Fibroblast of skin of scalp (primary cell): ENCODE data around the gene MMP24.
"Not testable (repeated sequence)": the region's sequence is repeated elsewhere in the genome, so short reads cannot be mapped to it uniquely, and the experiment has no call there.

Experiments used
- DNase-seq: peaks from one replicate; pipeline ENCODE4 v3.0.0-alpha.2; 2013

MMP24 gene

DNA sequence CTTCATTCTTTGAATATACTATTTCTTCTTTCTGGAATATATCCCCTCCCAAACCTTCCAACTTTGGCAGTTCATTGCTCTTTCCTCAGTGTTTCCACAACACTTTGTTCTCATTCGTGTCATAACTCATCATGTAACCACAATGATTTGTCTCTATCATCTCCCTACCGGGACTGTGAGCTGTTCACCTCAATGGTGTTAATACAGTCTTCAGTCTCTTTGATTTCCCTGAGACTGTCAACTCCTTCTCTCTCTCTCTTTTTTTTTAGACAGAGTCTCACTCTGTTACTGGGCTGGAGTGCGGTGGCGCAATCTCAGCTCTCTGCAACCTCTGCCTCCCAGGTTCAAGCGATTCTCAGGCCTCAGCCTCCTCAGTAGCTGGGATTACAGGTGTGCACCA is 2.5 kb upstream of the MMP24 start:
- no peak for DNase-seq

- DNase-seq, result no peak
Measured at GRCh38 chr20:35224536-35224935, 2.0 kb upstream of the MMP24 start.

GRCh38 chr20:35225319-35226125 is 968 bp upstream of the MMP24 start:
- no peak for DNase-seq

DNA sequence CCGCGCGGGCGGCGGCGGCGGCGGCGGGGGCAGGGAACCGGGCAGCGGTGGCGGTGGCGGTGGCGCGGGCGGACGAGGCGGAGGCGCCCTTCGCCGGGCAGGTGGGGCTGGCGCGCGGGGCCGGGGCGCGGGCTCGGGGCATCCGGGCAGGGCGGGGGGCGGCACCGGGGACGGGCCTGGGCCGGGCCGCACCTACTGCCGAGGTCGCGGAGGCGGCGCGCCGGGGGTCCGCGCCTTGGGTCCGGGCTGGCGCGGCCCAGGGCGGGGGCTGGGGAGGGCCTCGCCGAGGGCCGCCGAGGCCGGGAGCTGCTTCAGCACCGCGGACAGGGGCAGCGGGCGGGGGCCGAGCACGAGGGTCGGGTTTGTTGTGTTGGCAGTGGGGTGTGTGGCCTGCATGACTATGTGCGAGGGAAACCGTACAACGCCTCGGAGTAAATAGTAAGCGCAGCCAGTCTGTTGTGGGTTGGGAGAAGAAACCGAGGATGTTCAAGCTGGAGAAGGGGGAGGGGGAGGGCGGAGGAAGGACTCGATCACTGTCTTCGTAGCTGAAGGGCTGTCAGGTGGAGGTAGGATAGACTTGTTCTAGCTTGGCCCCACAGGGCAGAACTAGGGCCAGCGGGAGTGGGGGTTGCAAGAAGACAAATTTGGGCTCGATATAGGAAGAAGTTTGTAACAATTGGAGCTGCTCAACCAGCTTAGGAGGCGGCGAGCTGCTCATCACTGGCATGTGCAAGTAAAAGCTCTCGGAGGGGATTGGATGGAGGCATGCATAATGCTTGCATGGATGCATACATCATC is 593 bp downstream of the MMP24 start:
- peak; percentile 54 for DNase-seq

DNA sequence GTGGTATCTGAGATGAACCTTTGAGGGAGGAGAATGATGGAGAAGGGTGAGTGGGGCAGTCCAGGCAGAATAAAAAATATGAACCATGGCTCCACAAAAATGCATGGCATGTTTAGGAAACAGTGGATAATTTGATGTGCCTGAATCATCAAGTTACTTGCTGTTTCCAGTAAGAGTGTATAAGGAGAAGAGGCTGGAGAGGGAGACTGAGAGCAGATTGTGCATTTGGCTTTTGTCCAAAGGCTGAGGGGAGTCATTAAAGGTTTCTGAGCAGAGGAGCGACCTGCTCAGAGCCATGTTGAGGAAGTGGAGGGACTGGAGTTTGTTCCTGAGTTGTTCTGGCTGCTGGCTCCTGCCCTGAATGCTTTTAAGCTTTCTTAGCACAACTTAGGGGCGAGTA is 6.1 kb downstream of the MMP24 start:
- DNase-seq, result peak; percentile 89

DNA sequence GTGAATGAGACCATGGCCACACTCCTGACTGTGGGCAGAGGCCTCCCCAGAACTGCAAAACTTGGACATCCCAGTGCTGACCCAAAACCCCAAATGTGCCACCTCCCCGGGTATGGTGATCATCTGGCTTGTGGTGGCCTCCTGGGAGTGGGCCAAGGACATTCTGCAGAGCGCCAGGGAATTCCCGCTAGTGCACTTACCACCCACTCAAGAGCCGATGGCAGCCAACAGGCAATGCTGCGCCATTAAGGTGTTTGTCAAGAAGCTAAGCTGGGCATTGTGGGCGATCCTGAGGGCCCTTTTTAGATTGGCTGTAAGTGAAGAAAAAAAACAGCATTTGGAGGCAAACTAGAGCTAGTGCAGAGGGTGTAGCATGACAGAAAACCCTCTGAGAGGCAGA is 9.4 kb downstream of the MMP24 start:
- DNase-seq, result no peak

DNA sequence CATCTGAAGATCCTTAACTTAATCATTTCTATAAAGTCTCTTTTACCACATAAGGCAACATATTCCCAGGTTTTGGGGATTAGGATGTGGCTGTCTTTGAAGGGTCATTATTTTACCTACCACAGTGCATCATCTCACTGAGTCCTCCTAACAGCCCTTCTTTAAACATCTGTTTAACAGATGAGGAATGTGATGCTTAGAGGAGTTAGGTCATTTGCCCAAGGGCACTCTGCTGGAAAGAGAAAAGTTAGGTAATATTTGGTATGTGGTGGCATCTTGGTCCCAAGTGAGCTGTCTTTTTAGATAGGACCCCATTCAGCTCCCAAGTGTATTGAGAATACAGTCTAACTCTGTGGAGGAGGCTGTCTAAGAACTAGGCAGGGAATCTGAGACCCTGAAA is 11.0 kb downstream of the MMP24 start:
- peak; percentile 5 for DNase-seq

DNA sequence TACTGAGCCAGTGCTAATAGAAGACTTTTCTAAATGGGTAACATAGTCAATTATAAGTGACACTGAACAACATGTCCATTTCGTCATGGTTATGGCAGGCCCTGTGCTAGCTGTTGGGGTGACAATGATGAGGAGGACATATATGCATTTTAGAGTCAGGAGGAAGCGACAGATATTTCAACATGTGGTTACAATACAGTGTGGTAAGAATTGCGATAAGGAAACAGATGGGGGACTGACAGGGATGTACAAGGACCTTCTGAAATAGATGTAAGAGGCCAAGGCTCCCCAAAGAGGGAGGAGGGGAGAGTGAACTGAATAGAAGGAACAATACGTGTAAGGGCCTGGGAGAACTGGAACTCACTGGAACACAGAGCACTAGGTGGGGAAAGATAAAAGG is 11.7 kb downstream of the MMP24 start:
- DNase-seq, result no peak

DNA sequence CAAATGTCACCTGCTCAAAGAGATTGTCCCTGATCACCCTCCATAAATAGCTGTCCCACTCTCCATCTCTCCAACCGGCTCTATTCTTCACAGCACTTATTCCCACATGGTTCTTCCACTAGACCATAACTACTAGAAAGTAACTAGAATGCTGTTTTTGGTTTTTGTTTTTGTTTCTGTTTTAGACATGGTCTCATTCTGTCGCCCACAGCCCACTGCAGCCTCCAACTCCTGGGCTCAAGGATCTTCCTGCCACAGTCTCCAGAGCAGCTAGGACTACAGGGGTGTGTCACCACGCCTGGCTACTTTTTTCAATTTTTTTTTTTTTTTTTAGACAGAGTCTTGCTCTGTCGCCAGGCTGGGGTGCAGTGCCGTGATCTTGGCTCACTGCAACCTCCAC is 12.2 kb downstream of the MMP24 start:
- no peak for DNase-seq

- DNase-seq, result no peak
Measured at GRCh38 chr20:35240083-35240810, 13.8 kb downstream of the MMP24 start.

- DNase-seq, result no peak
Measured at GRCh38 chr20:35240811-35241293, 14.4 kb downstream of the MMP24 start.

- no peak for DNase-seq
Measured at GRCh38 chr20:35243317-35243716, 16.8 kb downstream of the MMP24 start.

GRCh38 chr20:35243986-35244385 is 17.5 kb downstream of the MMP24 start:
- DNase-seq, result no peak

- DNase-seq, result no peak
Measured at GRCh38 chr20:35246723-35247122, 20.2 kb downstream of the MMP24 start.

DNA sequence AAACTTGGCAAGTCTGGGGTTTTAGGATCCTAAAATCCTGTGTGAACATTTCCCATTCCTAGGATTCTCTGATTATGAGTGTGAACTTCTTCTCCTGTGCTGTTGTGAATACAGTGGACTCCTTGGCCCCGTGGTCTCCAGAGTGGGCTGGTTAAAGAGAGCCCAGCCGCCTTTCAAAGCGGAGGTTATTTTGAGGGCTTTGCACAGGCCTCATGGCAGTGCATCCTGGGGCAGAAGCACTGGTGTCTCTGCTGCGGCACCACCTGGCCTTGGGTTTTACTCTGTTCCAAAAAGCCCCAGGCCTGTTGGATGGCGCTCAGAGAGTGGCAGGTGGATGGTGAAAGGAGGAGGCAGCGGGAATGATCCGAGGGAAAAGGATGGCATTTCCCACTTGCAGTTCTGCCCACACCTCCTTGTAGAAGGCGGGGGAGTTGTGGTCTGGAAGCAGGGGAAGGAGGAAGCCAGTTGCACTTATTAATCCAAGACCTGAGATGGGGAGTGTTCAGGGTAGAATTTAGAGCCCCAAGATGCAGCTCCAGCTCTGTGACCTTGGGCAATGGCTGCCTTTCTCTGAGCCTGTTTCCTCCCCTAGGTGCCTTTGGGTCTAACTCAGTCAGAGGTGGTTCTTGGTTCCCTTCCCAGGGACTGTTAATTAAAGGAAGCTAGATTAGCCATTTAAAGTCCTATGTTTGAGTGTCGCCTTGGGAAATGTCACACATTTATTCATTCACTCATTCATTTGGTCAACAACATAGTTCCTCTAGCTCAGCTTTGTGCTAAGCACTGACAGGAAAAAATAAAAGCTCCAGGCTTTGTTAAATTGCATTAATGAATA is 22.4 kb downstream of the MMP24 start:
- peak; percentile 44 for DNase-seq

DNA sequence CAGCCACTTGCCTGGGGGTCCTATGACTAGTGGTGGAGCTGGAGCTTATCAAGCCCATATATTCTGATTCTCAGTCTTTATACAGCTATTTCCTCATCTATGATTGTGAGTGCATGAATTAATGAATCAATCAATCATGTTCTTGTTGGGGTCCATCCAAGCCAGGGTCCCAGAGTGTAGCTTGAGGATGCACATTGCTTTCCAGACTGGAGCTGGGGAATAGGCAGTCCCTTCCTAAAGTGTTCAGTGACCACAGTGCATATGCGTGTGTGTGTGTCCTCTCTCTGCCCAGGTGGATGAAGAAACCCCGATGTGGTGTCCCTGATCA is 25.1 kb downstream of the MMP24 start:
- DNase-seq, result no peak

- DNase-seq, result no peak
Measured at GRCh38 chr20:35252037-35252461, 25.6 kb downstream of the MMP24 start.

DNA sequence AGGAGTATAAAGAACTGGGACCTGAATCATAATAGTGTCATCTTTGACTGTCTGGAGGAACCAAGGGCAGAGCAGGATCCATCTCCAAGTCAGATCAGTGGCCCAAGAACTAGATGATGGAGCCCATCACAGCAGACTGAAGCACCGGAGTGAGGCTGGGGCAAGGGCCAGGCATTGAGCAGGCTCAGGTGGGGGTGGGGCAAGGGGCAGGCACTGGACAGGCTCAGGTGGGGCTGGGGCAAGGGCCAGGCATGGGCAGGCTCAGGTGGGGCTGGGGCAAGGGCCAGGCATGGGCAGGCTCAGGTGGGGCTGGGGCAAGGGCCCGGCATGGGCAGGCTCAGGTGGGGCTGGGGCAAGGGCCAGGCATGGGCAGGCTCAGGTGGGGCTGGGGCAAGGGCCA is 26.1 kb downstream of the MMP24 start:
- not testable (repeated sequence) for DNase-seq

DNA sequence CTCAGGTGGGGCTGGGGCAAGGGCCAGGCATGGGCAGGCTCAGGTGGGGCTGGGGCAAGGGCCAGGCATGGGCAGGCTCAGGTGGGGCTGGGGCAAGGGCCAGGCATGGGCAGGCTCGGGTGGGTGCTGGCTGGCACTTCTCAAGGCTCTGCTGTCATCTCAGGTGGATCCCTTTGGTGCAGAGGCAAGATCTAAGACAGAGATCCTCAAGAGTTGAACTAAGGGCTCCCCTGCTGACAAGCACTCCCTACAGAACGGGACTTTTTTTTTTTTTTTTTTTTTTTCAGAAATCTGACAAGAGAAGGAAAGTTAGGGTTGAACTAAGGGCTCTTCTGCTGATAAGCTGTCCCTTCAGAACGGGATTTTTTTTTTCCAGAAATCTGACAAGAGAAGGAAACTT is 26.5 kb downstream of the MMP24 start:
- DNase-seq, result no peak

DNA sequence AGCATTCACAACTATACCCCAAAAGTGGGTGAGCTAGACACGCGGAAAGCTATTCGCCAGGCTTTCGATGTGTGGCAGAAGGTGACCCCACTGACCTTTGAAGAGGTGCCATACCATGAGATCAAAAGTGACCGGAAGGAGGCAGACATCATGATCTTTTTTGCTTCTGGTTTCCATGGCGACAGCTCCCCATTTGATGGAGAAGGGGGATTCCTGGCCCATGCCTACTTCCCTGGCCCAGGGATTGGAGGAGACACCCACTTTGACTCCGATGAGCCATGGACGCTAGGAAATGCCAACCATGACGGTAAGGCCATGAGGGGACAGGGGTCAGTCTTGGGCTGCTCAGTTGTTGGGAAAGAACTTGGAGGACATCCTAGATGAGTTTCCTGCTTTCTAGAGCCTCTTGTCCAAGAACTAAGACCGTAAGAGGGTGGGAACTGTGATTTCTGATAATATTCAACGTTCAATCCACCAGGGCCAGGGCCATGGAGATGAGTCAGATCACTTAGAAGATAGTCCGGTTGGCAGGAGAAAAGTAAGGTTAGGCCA is 28.0 kb downstream of the MMP24 start:
- DNase-seq, result no peak

DNA sequence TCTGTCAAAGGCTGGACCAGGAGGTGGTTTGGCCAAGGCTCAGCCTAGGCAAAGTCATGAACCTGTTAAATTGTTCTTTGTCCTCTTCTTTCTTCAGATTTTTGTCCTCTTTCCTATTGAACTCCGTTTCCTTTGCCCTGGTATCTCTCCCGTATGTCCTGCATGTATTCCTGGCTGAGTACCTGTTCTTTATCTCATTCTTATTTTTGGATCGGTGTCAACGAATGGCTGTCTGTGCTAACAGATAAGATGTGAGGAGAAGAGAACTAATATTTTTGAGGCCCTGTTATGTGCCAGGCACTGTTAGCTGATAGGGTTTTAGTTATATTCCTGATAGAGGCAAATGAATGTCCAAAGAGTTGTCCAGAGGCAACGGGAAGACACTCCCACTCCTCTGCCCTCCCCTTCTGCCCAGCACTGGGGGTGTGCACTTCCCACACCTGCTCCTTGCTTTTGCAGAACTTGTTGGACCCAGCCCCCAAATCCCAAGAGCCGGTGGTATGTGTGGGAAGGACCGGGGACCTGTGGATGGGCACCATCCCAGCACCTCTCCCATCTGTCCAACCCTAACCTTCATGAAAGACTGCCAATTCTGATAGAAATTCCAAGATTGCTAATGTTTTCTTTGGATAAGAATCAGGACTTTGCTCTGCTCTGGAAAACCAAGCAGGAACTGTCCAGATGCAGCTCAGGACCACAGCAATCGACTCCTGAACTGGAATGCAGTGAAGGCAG is 30.9 kb downstream of the MMP24 start:
- DNase-seq, result no peak
